ENCODE results near the gene UTP20.
"Not testable (repeated sequence)": the region's sequence is repeated elsewhere in the genome, so short reads cannot be mapped to it uniquely, and the experiment has no call there.

The UTP20 gene

GRCh38 chr12:101327546-101327945 is 47.6 kb downstream of the UTP20 start:
- DNase-seq, result no peak

- no peak for DNase-seq
These were observed 49.0 kb downstream of the UTP20 start for GRCh38 chr12:101328917-101329316.

GRCh38 chr12:101330631-101331030 is 50.7 kb downstream of the UTP20 start:
- DNase-seq, result no peak

- DNase-seq, result no peak
These were observed 56.5 kb downstream of the UTP20 start for GRCh38 chr12:101336437-101336836.

GRCh38 chr12:101338087-101338486 is 58.2 kb downstream of the UTP20 start:
- DNase-seq, result no peak

- no peak for DNase-seq
These were observed 64.0 kb downstream of the UTP20 start for GRCh38 chr12:101343893-101344292.

GRCh38 chr12:101351682-101352081 is 71.8 kb downstream of the UTP20 start:
- no peak for DNase-seq

GRCh38 chr12:101356794-101357193 is 76.9 kb downstream of the UTP20 start:
- no peak for DNase-seq

GRCh38 chr12:101361455-101361854 is 81.5 kb downstream of the UTP20 start:
- no peak for DNase-seq

- DNase-seq, result no peak
These were observed 88.1 kb downstream of the UTP20 start for GRCh38 chr12:101368016-101368415.

- DNase-seq, result no peak
These were observed 92.5 kb downstream of the UTP20 start for GRCh38 chr12:101372431-101372830.

GRCh38 chr12:101375573-101375972 is 95.7 kb downstream of the UTP20 start:
- no peak for DNase-seq

- no peak for DNase-seq
These were observed 99.2 kb downstream of the UTP20 start for GRCh38 chr12:101379149-101379548.

GRCh38 chr12:101391181-101391580 is 111.3 kb downstream of the UTP20 start:
- DNase-seq, result not testable (repeated sequence)

GRCh38 chr12:101407049-101407435 is 127.1 kb downstream of the UTP20 start:
- no peak for DNase-seq

- DNase-seq, result peak; percentile 92
These were observed 127.8 kb downstream of the UTP20 start, which contains the start of gene ARL1 for GRCh38 chr12:101407436-101408345. Gene ARL1 (minus strand): TSS chr12:101407772. CDS start chr12:101407645, 127 bp downstream.

GRCh38 chr12:101410169-101410568 is 130.3 kb downstream of the UTP20 start:
- DNase-seq, result not testable (repeated sequence)

GRCh38 chr12:101414533-101415119 is 134.7 kb downstream of the UTP20 start:
- DNase-seq, result no peak

- DNase-seq, result no peak
These were observed 135.3 kb downstream of the UTP20 start for GRCh38 chr12:101415228-101415627.

GRCh38 chr12:101422066-101422465 is 142.2 kb downstream of the UTP20 start:
- not testable (repeated sequence) for DNase-seq

- no peak for DNase-seq
These were observed 144.7 kb downstream of the UTP20 start for GRCh38 chr12:101424620-101425019.

GRCh38 chr12:101430456-101430855 is 150.6 kb downstream of the UTP20 start:
- no peak for DNase-seq

- no peak for DNase-seq
These were observed 156.2 kb downstream of the UTP20 start for GRCh38 chr12:101436136-101436535.

All from left hindlimb (tissue), 1 donor.